ENCODE measurements around the gene COL1A1. TPM values are rescaled to one million over a fixed set of nuclear protein-coding genes. Genes with fewer than 3 reads are reported as not detected.
A peak's percentile ranks its signal among the peaks of the same experiment; 100 is the strongest.

Gene COL1A1
- total RNA-seq: 10 to 100 TPM; 12.2 to 57.3 (median 18.5) TPM

- no peak for TF ChIP-seq CTCF (IDR thresholded peaks at IDR 0.05)
- peak in 1 of 2 donors; percentile 22 for TF ChIP-seq POLR2A (IDR thresholded peaks at IDR 0.05)
- intact Hi-C loops (cut with DNase I): loop anchor here (2.0 kb wide), 2 partner anchors 71 to 95 kb away; no protein-coding TSS in a partner anchor
Measured at GRCh38 chr17:50201276-50201854, at the start of gene COL1A1. Gene COL1A1 (minus strand): TSS chr17:50201631. CDS start chr17:50201513, 118 bp downstream.

GRCh38 chr17:50248255-50248654 is 46.8 kb upstream of the COL1A1 start:
- Histone ChIP-seq H3K36me3 (no peaks in the 10 kb centered on the region), H3K27me3 (no peaks in the 10 kb centered on the region), H3K27ac (no peak overlapping the region), H3K4me3 (replicated peaks in 1 of 3) (no peak overlapping the region), H3K9me3 (no peaks in the 10 kb centered on the region), H3K4me1 (no peaks in the 10 kb centered on the region)
- intact Hi-C loops (cut with DNase I): no loop called here
- DNase-seq: no peak
- WGBS, 2 donors: 71 to 96% methylated on average over 2 of the region's 2 CpGs
- TF ChIP-seq CTCF (IDR thresholded peaks at IDR 0.05): no peak
- no peak for TF ChIP-seq POLR2A (IDR thresholded peaks at IDR 0.05)

More at GRCh38 chr17:50201276-50201854, at the start of gene COL1A1:
- Histone ChIP-seq H3K27ac (peak within 1 kb of the TSS; percentile 55 to 64 (median 59)), H3K27me3 (peaks cover 10% of the 10 kb centered on the region), H3K4me3 (replicated peaks in 1 of 3) (peak within 1 kb of the TSS in 1 of 3 donors; percentile 33), H3K9me3 (no peaks in the 10 kb centered on the region), H3K36me3 (no peaks in the 10 kb centered on the region), H3K4me1 (peaks cover 12 to 29% of the 10 kb centered on the region in 2 donors)
- WGBS, 2 donors: 3 to 4% methylated on average over 19 to 20 of the region's 34 CpGs
- DNase-seq: no peak

GRCh38 chr17:50244771-50245170 is 43.3 kb upstream of the COL1A1 start:
- WGBS, 2 donors: 87 to 89% methylated on average over 6 of the region's 6 CpGs
- Histone ChIP-seq H3K27me3 (no peaks in the 10 kb centered on the region), H3K4me1 (no peaks in the 10 kb centered on the region), H3K4me3 (replicated peaks in 1 of 3) (no peak overlapping the region), H3K36me3 (no peaks in the 10 kb centered on the region), H3K9me3 (no peaks in the 10 kb centered on the region), H3K27ac (no peak overlapping the region)
- DNase-seq: no peak
- intact Hi-C loops (cut with DNase I): no loop called here
- TF ChIP-seq CTCF (IDR thresholded peaks at IDR 0.05): no peak
- no peak for TF ChIP-seq POLR2A (IDR thresholded peaks at IDR 0.05)

- Histone ChIP-seq H3K27me3 (no peaks in the 10 kb centered on the region), H3K4me3 (replicated peaks in 1 of 3) (no peak overlapping the region), H3K27ac (no peak overlapping the region), H3K4me1 (no peaks in the 10 kb centered on the region), H3K36me3 (no peaks in the 10 kb centered on the region), H3K9me3 (no peaks in the 10 kb centered on the region)
- 78 to 82% methylated on average over 5 of the region's 5 CpGs for WGBS, 2 donors
- DNase-seq: no peak
- TF ChIP-seq CTCF (IDR thresholded peaks at IDR 0.05) (no peak), POLR2A (IDR thresholded peaks at IDR 0.05) (no peak)
- intact Hi-C loops (cut with DNase I): no loop called here
Measured at GRCh38 chr17:50241431-50241830, 40.0 kb upstream of the COL1A1 start.

GRCh38 chr17:50240851-50241250 is 39.4 kb upstream of the COL1A1 start:
- 97 to 100% methylated on average over 1 of the region's 1 CpG for WGBS, 2 donors
- H3K9me3 ChIP-seq: no peaks in the 10 kb centered on the region
- no peaks in the 10 kb centered on the region for H3K4me1 ChIP-seq
- H3K36me3 ChIP-seq: no peaks in the 10 kb centered on the region
- TF ChIP-seq POLR2A (IDR thresholded peaks at IDR 0.05) (no peak), CTCF (IDR thresholded peaks at IDR 0.05) (no peak)
- intact Hi-C loops (cut with DNase I): no loop called here
- no peak overlapping the region for H3K27ac ChIP-seq
- no peaks in the 10 kb centered on the region for H3K27me3 ChIP-seq
- no peak for DNase-seq
- no peak overlapping the region for H3K4me3 ChIP-seq (replicated peaks in 1 of 3)
